NCI-H1092 (cell line): Measurements from ENCODE around the gene LENG9.
A peak's percentile ranks its signal among the peaks of the same experiment; 100 is the strongest.

Experiments used
- DNase-seq: peaks from one replicate; lab custom pipeline; 2025; lab: John Stamatoyannopoulos, UW

Gene LENG9

DNA sequence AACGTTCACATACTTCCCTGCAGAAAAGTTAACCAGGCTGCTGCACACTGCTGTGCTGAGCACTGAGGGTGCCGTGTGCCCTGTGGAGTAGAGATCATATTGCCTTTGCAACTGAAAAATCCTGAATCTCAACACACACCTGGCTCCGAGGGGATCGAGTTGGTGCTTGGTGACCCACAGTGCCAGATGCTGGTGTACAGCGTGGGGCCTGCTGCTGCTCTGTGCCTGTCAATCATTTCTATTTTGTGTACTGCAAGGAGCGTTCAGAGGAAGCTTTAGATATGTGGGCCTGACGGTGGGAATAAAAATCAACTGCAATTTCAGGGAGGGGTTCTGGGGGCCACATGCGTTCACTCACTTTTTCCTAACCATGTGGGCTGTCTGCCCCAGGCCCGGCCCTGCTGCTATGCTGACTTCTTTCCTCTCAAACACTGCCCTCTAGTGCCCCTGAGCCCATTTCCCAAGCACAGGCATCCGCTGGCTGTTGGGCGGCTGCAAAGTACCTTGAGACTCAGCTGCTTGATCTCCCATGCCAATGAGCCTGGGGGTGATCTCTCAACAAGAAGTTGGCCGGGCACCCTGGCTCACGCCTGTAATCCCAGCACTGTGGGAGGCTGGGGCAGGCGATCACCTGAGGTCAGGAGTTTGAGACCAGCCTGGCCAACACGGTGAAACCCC, 24.3 kb downstream of the LENG9 start:
- DNase-seq, result no peak

- no peak for DNase-seq
These were observed 26.8 kb downstream of the LENG9 start for GRCh38 chr19:54436628-54437252.

DNA sequence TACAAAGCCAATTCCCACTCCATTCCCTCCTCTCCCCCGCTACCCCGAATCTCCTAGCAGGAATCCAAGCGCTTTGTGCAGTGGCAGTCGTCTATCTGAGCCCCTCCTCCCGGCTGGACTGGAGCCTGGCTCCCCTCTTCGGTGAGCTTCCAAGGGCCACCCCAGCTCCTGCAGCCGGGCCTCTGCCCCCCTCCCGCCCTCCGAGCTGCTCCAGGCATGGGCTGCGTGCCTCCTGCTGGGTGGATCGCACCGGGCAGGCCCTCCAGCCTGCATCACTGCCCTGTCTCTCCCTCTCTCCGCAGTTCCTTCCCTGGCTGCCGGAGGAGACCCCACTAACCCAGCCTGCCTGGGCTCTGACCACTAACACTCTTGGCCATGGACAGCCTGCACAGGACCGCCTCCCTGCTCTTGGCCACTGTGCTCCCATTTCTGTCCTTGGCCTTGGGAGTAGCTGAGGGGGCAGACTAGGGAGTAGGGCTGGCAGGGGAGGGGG, 27.5 kb downstream of the LENG9 start:
- DNase-seq, result no peak

GRCh38 chr19:54435551-54436016, 28.0 kb downstream of the LENG9 start:
- no peak for DNase-seq

GRCh38 chr19:54434873-54435214, 28.7 kb downstream of the LENG9 start:
- DNase-seq, result no peak

DNA sequence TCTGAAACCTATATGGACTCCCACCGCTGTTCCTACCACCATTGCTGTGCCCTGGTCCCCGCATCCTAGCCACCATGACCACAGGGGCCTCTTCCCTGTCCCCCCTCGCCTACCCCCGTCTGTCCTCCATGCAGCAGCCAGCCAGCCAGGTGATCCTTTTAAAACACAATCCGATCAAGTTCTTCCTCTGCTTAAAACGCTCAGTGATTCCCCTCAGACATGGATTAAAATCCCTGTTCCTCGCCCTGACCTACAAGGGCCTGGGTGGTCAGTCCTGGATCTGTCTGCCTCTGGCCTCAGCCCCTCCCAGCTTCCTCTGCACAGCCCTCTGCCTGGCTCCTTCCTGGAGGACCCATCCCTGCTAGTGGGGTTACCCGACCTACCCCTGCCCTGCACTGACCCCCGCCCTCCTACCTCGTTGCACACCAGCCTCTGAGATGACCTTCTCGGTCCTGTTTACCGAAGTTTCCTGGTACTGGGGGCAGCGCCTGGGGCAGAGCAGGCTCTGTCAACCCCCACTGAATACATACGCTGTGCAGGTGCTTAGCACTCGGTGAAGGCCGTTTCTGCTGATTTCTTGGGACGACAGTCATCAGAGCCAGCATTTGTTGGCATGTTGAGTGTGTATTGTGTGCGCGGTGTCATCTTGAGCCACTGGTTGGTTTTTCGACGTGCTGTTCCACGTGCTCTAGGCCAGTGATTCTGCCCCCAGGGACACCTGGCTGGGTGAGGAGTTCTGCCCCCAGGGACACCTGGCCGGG, 29.3 kb downstream of the LENG9 start:
- DNase-seq, result no peak

DNA sequence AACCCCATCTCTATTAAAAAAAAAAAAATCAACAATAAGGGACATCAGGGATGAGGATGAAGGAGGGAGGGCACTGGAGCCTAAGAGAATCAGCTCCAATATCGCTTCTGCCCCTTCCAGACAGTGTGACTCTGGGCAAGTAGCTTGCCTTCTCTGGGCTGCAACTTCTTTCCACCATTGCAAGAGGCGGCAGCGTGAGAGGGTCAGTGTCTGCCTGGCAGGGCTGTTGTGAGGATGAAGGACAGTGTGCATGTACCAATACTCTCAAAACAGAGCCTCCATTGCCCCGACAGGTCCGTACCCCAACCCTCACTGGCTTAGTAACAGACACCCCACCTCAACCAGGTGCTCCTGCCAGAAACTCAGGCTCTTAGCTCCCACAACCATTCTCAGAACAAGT, 29.9 kb downstream of the LENG9 start:
- no peak for DNase-seq

DNA sequence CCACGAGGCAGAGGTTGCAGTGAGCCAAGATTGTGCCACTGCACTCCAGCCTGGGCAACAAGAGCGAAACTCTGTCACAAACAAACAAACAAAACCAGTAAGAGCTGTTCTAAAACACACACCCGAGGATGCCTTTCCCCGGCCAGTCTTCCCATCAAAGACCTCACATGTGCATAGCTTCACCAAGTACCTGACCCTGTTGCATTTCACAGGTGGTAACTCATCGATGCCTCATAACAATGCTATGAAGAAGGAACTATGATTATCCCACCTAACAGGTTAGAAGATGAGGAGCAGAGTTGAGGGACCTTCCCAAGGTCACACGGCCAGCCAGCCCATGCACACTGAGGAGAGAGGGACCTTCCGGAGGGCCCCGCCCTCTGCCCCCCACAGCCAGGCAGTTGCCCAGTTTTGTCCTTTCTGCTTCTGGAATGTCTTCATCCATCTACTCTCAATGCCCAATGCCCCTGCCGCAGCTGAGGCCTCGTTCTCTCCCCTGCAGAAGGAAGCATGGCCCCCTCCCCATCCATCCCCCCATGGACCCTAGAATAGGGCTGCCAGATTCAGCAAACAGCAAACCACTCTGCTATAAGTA, 31.3 kb downstream of the LENG9 start:
- no peak for DNase-seq

DNA sequence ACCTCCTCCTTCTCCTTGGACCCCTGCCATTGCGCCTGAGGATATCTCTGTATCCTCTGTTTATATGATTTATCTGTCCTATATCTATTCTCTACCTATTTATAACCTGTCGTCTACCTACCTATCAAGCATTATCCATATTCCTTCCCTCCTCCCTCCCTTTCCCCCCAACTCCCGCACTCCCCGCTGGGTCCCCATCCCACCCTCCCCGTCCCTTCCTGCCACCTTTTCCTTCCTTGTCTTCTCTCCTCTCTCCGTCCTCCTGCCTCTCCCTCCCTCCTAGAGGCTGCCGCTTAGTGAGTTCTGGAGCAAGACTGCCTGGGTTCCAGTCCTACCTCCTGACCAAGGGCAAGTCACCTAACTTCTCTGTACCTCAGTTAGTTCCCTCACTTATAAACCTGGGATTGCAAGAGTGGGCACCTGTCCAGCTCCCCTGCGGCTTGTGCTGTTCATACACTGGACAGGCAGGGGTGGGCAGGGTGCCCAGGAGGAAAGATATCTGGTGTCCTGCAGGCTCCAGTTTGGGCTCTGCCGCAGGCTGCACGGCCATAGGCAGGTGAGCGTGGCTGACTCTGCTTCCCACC, 32.2 kb downstream of the LENG9 start:
- DNase-seq, result peak; percentile 10

DNA sequence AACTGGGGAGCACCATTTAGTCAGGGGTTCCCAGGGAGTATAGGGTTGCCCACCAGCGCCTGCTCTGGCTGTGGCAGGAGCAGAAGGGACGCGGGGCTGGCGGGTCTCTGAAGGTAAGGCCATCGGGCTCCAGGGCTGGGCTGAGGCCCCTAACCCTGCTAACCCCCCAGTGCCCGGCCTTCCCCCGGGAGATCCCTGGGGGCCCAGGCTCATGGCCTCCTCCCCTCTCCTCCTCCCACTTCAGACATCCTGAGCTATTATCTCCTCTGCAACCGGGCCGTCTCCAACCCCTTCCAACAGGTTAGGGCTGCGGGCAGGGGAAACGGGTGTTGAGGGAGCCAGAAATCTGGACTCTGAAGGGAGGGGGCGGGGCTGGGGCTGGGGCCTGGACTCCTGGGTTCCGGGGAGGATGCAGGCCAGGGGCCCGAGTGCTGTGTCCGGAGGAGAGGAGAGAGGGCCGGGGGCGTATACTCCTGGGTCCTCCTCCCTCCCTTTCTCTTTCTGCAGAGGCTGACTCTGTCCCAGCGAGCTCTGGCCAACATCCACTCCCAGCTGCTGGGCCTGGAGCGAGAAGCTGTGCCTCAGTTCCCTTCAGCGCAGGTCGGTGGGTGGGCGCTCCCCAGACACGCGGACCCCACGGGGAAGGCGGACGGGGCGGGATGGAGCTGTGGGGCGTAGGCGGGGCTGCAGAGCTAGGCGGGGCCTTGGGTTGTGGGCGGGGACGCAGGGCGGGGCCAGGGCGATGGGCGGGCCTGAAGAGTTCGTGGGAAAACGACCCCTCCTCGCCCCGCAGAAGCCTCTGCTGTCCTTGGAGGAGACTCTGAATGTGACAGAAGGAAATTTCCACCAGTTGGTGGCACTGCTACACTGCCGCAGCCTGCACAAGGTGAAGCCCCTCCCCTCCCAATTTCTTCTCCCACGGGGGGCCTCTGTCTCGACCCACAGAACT, 33.0 kb downstream of the LENG9 start:
- no peak for DNase-seq

DNA sequence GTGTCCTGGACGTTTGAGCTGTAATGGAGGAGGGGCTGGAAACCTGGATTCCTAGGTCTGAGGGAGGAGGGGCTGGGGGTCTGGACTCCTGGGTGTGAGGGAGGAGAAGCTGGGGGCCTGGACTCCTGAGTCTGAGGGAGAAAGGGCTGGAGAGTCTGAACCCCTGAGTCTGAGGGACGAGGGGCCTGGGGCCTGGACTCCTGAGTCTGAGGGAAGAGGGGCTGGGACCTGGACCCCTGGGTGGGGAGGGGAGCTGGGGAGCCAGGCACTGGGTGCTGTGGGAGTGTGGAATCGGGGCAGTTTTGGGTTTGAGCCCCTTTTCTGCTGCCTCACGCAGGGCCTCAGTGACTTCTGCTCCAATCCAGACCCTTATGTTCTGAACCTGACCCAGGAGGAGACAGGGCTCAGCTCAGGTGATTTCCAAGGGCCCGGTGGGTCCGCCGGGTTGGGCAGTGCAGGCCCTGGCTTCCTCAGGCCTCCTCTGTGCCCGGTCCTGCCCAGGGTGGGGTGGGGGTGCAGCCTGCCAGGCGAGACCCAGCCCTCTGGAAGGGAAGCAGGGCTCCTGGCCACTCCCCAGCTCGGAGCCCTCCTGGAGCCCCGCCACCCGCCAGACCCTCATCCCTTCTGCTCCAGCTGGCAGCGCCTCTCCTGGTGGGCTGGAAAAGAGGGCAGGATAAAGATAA, 33.9 kb downstream of the LENG9 start:
- no peak for DNase-seq

GRCh38 chr19:54429176-54429495, 34.4 kb downstream of the LENG9 start:
- DNase-seq, result no peak

DNA sequence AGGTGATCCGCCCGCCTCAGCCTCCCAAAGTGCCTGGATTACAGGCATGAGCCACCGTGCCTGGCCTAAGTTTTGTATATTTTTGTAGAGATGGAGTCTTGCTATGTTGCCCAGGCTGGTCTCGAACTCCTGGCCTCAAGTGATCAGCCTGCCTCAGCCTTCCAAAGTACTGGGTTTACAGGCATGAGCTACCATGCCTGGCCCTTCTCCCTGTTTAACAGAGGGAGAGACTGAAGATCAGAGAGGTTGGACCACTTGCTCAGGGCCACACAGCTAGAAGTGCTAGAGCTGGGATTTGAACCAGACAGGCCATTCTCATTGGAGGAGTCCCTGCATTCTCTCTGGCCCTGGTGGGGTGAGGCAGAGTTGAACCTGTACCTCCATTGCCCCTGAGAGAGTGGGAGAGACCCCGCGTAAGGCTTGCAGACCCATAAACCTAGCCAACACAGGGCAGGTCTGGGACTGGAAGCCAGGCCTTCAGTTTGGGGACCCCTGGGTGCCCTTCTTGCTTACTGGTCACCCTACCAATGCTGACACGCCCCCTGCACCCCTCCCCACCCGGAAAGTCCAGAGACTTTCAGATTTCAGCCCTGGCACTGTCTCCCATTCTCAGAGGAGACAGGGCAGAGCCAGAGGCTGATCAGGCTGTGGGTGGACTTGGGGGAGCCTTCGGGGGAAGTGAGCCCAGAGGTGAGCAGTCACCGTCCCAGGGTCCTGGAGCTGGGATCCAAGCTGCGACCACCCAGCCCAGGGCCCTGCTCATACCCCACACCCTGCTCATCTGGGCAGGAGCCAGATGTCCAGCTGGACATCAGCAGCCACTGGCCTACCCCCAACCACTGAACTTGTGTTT, 35.0 kb downstream of the LENG9 start:
- no peak for DNase-seq

DNA sequence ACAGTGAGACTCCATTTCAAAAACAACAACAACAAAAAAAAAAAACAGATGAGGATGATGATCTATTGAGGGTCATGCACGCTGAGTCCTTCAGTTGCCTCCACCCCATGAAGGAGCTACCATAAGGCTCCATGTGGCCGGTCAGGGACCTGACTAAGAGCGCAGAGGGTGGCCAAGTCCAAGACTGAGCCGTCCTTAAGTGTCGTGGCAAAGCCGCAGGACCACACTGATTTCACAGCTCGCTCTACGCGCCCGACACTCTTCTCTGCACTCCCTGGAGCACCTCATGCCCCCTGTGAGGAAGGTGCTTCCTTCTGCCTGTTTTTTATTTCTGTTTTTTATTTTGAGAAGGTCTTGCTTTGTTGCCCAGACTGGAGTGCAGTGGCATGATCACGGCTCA, 36.0 kb downstream of the LENG9 start:
- DNase-seq, result no peak

DNA sequence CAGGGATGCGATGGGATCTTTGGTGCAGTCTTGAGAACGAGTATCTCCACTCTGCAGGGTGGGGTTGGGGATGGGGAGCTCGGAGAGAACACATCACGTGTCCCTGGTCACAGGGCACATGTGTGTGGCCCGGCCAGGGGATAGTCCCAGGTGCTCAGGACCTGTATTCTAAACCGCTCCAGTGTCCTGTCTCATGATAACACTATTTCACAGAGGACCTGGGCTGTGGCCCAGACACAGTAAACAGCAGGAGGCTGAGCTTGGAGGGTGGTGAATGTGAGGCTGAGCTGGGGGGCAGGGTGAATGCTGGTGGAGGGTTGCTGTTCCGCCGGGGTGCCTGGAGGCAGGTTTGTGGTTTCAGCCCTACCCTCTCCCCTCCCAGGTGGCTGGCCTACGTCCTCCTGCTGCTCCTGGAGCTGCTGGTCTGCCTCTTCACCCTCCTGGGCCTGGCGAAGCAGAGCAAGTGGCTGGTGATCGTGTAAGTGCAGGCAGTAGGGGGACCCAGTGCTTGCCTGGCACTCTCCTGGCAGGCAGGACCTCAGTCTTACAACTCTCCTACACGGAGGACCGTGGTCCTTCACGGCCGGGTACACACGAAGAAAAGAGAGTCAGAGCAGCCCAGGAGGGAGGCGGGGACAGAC, 37.2 kb downstream of the LENG9 start:
- DNase-seq, result no peak

GRCh38 chr19:54425382-54425723, 38.2 kb downstream of the LENG9 start:
- no peak for DNase-seq

- DNase-seq, result no peak
These were observed 38.8 kb downstream of the LENG9 start for GRCh38 chr19:54424660-54425381.

DNA sequence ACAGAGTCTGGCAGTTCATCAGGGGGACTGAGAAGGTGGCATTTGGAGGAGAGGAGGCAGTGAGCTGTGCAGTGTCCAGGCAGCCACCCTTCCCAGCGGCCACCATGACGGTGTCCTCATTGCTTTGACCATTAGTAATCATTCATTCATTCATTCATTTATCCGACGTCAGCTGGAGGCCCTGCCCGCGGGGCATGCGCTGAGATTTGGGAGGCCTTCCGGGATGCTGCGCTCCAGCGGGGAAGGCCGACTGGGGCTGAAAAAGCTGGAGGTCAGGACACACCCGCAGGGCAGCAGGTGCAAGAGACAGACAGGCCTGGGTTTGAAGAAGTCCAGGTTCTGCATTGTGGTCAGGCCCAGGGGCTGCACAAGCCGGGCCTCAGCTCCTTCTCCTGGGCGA, 39.4 kb downstream of the LENG9 start:
- DNase-seq, result no peak

DNA sequence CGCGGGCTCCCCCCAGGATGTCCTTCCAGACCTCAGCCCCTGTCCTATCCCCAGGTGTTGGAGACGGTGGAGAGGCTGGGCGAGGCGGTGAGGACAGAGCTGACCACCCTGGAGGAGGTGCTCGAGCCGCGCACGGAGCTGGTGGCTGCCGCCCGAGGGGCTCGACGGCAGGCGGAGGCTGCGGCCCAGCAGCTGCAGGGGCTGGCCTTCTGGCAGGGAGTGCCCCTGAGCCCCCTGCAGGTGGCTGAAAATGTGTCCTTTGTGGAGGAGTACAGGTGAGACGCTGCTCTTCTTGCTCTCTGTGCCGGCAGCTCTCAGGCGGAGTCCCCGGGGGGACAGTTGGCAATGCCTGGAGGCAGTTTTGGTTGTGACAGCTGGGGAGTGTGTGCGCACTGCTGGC, 41.4 kb downstream of the LENG9 start:
- no peak for DNase-seq
